ENCODE measurements around the gene DNAH3. TPM values are rescaled to one million over a fixed set of nuclear protein-coding genes. Genes with fewer than 3 reads are reported as not detected.
"Not testable (repeated sequence)": the region's sequence is repeated elsewhere in the genome, so short reads cannot be mapped to it uniquely, and the experiment has no call there.

Gene DNAH3
- polyA plus RNA-seq, 4 donors, result 0.32 to 0.67 (median 0.52) TPM; not detected in 1

DNA sequence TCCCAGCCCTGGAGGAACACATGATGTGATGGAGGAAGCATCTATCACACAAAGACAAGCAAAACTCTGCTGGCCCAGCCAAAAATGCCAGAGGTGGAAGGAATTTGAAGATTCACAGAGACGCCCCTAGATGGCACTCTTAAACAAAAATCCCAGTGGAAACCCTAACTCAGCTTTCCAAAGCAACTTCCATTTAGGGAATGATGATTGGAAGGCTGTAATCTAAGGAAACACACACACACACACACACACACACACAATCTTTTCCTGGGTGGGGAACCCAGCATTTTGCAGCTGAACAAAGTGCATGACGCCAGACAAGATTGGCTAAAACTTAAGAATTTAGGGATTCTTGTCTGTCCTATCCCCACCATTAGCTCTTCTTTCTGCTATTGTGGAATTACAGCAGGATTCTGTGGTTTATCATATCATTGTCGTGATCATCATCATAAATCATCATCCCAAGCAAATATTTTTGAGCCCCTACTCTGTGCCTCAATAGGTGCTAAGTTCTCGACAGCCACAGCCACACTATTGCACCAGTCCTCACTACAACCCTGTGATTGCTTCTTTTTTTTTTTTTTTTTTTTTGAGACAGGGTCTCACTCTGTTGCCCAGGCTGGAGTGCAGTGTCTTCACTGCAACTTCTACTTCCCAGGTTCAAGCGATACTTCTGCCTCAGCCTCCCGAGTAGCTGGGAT, 6.3 kb upstream of the DNAH3 start:
- no peaks in the 10 kb centered on the region for H3K27me3 ChIP-seq (ENCODE audit: control insufficient read depth in 3 of 3, insufficient read depth in 3 of 3, low read length in 3 of 3)
- H3K9me3 ChIP-seq (ENCODE audit: control insufficient read depth in 2 of 2, insufficient read depth in 1 of 2, low read depth in 1 of 2, low read length in 1 of 2), result no peaks in the 10 kb centered on the region
- peaks cover 0 to 9% (median 4%) of the 10 kb centered on the region in 3 donors for H3K4me1 ChIP-seq (ENCODE audit: control insufficient read depth in 3 of 3, insufficient read depth in 2 of 3, low read depth in 1 of 3, low read length in 2 of 3)
- peaks cover 0 to 3% (median 0%) of the 10 kb centered on the region in 3 donors for H3K36me3 ChIP-seq (ENCODE audit: control insufficient read depth in 3 of 3, insufficient read depth in 2 of 3, low read depth in 1 of 3, low read length in 3 of 3)
- WGBS, 3 donors, result 42 to 53% (median 49%) methylated on average over 6 of the region's 6 CpGs
- no peak overlapping the region for H3K27ac ChIP-seq (ENCODE audit: low read depth in 1 of 3, low read length in 2 of 3)
- H3K4me3 ChIP-seq (ENCODE audit: low read depth in 1 of 3, low read length in 3 of 3), result no peak overlapping the region
- peak; percentile 72 to 74 for DNase-seq
- no peak for FAIRE-seq

DNA sequence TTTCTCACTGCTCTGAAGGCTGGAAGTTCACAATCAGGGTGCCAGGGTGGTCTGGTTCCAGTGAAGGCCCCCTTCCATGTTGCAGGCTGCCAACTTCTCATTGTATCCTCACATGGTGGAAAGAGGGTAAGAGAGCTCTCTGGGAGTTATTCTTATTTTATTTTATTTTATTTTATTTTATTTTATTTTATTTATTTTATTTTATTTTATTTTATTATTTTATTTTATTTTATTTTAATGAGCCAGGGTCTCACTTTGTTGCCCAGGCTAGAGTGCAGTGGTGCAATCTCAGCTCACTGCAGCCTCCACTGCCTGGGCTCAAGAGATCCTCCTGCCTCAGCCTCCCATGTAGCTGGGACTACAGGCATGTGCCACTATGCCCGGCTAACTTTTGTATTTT, 5.4 kb upstream of the DNAH3 start:
- not testable (repeated sequence) for DNase-seq; H3K36me3 ChIP-seq (ENCODE audit: control insufficient read depth in 3 of 3, insufficient read depth in 2 of 3, low read depth in 1 of 3, low read length in 3 of 3); H3K27me3 ChIP-seq (ENCODE audit: control insufficient read depth in 3 of 3, insufficient read depth in 3 of 3, low read length in 3 of 3); H3K4me3 ChIP-seq (ENCODE audit: low read depth in 1 of 3, low read length in 3 of 3); H3K27ac ChIP-seq (ENCODE audit: low read depth in 1 of 3, low read length in 2 of 3); H3K4me1 ChIP-seq (ENCODE audit: control insufficient read depth in 3 of 3, insufficient read depth in 2 of 3, low read depth in 1 of 3, low read length in 2 of 3); H3K9me3 ChIP-seq (ENCODE audit: control insufficient read depth in 2 of 2, insufficient read depth in 1 of 2, low read depth in 1 of 2, low read length in 1 of 2); FAIRE-seq
- 67 to 80% (median 70%) methylated on average over 1 of the region's 1 CpG for WGBS, 3 donors

DNA sequence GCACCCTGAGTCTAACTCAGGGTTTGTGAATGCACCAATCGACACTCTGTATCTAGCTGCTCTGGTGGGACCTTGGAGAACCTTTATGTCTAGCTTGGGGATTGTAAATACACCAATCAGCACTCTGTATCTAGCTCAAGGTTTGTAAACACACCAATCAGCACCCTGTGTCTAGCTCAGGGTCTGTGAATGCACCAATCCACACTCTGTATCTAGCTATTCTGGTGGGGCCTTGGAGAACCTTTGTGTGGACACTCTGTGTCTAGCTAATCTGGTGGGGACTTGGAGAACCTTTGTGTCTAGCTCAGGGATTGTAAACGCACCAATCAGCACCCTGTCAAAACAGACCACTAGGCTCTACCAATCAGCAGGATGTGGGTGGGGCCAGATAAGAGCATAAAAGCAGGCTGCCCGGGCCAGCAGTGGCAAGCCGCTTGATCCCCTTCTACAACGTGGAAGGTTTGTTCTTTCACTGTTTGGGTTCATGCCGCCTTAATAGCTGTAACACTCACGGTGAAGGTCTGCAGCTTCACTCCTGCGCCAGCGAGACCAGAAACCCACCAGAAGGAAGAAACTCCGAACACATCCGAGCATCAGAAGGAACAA, 2.6 kb upstream of the DNAH3 start:
- 83 to 89% (median 86%) methylated on average over 11 of the region's 11 CpGs for whole genome bisulfite sequencing, 3 donors
- H3K4me1 ChIP-seq (ENCODE audit: control insufficient read depth in 3 of 3, insufficient read depth in 2 of 3, low read depth in 1 of 3, low read length in 2 of 3); H3K36me3 ChIP-seq (ENCODE audit: control insufficient read depth in 3 of 3, insufficient read depth in 2 of 3, low read depth in 1 of 3, low read length in 3 of 3); H3K4me3 ChIP-seq (ENCODE audit: low read depth in 1 of 3, low read length in 3 of 3); DNase-seq; H3K27ac ChIP-seq (ENCODE audit: low read depth in 1 of 3, low read length in 2 of 3); FAIRE-seq; H3K27me3 ChIP-seq (ENCODE audit: control insufficient read depth in 3 of 3, insufficient read depth in 3 of 3, low read length in 3 of 3); H3K9me3 ChIP-seq (ENCODE audit: control insufficient read depth in 2 of 2, insufficient read depth in 1 of 2, low read depth in 1 of 2, low read length in 1 of 2): not testable (repeated sequence)

DNA sequence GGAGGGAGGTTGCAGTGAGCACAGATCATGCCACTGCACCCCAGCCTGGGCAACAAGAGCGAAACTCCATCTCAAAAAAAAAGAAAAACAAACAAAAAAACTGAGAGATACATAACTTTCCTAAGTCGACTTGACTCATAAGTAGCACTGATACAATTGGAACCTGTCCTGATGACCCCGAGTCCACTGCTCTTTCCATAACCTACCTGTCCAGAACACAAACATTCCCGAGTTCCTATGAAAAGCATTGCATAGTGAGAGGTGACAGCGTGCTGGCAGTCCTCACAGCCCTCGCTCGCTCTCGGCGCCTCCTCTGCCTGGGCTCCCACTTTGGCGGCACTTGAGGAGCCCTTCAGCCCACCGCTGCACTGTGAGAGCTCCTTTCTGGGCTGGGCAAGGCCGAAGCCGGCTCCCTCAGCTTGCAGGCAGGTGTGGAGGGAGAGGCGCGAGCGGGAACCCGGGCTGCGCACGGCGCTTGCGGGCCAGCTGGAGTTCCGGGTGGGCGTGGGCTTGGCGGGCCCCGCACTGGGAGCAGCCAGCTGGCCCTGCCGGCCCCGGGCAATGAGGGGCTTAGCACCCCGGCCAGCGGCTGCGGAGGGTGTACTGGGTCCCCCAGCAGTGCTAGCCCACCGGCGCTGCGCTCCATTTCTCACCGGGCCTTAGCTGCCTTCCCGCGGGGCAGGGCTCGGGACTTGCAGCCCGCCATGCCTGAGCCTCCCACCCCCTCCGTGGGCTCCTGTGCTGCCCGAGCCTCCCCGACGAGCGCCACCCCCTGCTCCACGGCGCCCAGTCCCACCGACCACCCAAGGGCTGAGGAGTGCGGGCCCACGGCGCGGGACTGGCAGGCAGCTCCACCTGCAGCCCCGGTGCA, 1.7 kb upstream of the DNAH3 start:
- not testable (repeated sequence) for DNase-seq; FAIRE-seq; H3K27ac ChIP-seq (ENCODE audit: low read depth in 1 of 3, low read length in 2 of 3); H3K4me1 ChIP-seq (ENCODE audit: control insufficient read depth in 3 of 3, insufficient read depth in 2 of 3, low read depth in 1 of 3, low read length in 2 of 3); H3K36me3 ChIP-seq (ENCODE audit: control insufficient read depth in 3 of 3, insufficient read depth in 2 of 3, low read depth in 1 of 3, low read length in 3 of 3); H3K9me3 ChIP-seq (ENCODE audit: control insufficient read depth in 2 of 2, insufficient read depth in 1 of 2, low read depth in 1 of 2, low read length in 1 of 2); H3K27me3 ChIP-seq (ENCODE audit: control insufficient read depth in 3 of 3, insufficient read depth in 3 of 3, low read length in 3 of 3); H3K4me3 ChIP-seq (ENCODE audit: low read depth in 1 of 3, low read length in 3 of 3)
- WGBS, 3 donors, result 85 to 87% (median 85%) methylated on average over 39 to 51 of the region's 51 CpGs

DNA sequence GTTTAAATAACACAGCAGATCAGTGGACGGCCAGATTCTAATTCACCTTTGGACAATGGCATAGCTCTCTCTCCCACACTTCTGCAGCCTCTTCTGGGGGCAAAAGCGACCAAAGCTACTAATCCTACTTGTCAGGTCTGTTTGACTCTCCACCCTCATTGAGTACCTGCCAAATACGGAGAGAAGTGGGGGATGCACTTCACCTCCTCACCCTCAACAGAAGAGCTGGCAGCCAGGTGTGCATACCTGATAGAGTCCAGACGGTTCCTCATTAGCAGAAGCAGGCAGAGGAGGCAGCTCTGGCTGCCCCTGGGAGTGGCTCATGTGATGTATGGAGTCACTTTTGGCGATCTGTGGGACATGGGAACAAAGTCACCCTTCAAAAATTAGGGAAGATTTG, 4.9 kb downstream of the DNAH3 start:
- H3K27me3 ChIP-seq (ENCODE audit: control insufficient read depth in 3 of 3, insufficient read depth in 3 of 3, low read length in 3 of 3), result peaks cover 0 to 3% (median 2%) of the 10 kb centered on the region in 3 donors
- DNase-seq, result no peak
- 12 to 46% (median 22%) methylated on average over 5 of the region's 5 CpGs for whole genome bisulfite sequencing, 3 donors
- no peak for FAIRE-seq
- no peaks in the 10 kb centered on the region for H3K9me3 ChIP-seq (ENCODE audit: control insufficient read depth in 2 of 2, insufficient read depth in 1 of 2, low read depth in 1 of 2, low read length in 1 of 2)
- H3K4me3 ChIP-seq (ENCODE audit: low read depth in 1 of 3, low read length in 3 of 3), result no peak overlapping the region
- H3K27ac ChIP-seq (ENCODE audit: low read depth in 1 of 3, low read length in 2 of 3), result no peak overlapping the region
- H3K4me1 ChIP-seq (ENCODE audit: control insufficient read depth in 3 of 3, insufficient read depth in 2 of 3, low read depth in 1 of 3, low read length in 2 of 3), result no peaks in the 10 kb centered on the region
- no peaks in the 10 kb centered on the region for H3K36me3 ChIP-seq (ENCODE audit: control insufficient read depth in 3 of 3, insufficient read depth in 2 of 3, low read depth in 1 of 3, low read length in 3 of 3)

DNA sequence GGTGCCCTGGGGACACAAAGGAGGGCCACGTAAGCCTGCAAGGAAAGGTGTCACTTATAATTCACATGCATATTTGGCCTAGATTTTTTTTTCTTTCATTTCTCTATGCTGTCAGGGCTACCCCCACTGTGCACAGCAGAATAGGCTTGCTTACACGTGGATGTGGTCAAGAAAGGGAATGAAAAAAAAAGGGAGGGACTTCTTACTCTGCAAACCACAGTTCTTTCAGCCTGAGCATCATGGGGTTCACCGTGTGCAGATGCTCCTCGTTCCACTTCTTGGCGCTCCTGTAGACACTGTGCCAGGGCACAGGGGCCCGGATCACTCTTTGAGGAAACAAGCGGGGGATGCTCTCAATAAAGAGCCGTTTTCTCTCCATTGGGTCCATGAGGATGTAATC, 16.6 kb downstream of the DNAH3 start:
- no peaks in the 10 kb centered on the region for H3K36me3 ChIP-seq (ENCODE audit: control insufficient read depth in 3 of 3, insufficient read depth in 2 of 3, low read depth in 1 of 3, low read length in 3 of 3)
- 74 to 80% (median 79%) methylated on average over 8 of the region's 8 CpGs for WGBS, 3 donors
- peaks cover 0 to 4% (median 0%) of the 10 kb centered on the region in 3 donors for H3K27me3 ChIP-seq (ENCODE audit: control insufficient read depth in 3 of 3, insufficient read depth in 3 of 3, low read length in 3 of 3)
- H3K9me3 ChIP-seq (ENCODE audit: control insufficient read depth in 2 of 2, insufficient read depth in 1 of 2, low read depth in 1 of 2, low read length in 1 of 2), result no peaks in the 10 kb centered on the region
- no peak overlapping the region for H3K27ac ChIP-seq (ENCODE audit: low read depth in 1 of 3, low read length in 2 of 3)
- FAIRE-seq (no peak), DNase-seq (no peak)
- H3K4me3 ChIP-seq (ENCODE audit: low read depth in 1 of 3, low read length in 3 of 3), result no peak overlapping the region
- H3K4me1 ChIP-seq (ENCODE audit: control insufficient read depth in 3 of 3, insufficient read depth in 2 of 3, low read depth in 1 of 3, low read length in 2 of 3), result no peaks in the 10 kb centered on the region

DNA sequence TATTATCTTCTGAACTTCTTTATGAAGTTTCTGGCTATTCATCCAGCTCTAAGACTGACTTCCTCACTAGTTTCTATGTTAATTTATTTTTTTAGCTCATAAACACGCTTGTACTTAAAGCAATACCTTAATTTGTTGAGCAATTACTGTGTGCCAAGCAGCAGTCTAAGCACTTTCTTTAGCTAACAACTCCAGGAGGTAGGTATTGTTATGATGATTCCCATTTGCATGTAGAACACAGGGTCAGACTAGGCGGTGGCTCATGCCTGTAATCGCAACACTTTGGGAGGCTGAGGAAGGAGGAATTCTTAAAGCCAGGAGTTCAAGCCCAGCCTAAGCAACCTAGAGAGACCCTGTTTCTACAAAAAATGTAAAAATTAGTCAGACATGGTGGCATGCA, 19.8 kb downstream of the DNAH3 start:
- FAIRE-seq (no peak), DNase-seq (no peak)
- no peaks in the 10 kb centered on the region for H3K9me3 ChIP-seq (ENCODE audit: control insufficient read depth in 2 of 2, insufficient read depth in 1 of 2, low read depth in 1 of 2, low read length in 1 of 2)
- H3K36me3 ChIP-seq (ENCODE audit: control insufficient read depth in 3 of 3, insufficient read depth in 2 of 3, low read depth in 1 of 3, low read length in 3 of 3), result no peaks in the 10 kb centered on the region
- H3K4me3 ChIP-seq (ENCODE audit: low read depth in 1 of 3, low read length in 3 of 3), result no peak overlapping the region
- 83 to 87% (median 85%) methylated on average over 3 of the region's 3 CpGs for WGBS, 3 donors
- H3K27me3 ChIP-seq (ENCODE audit: control insufficient read depth in 3 of 3, insufficient read depth in 3 of 3, low read length in 3 of 3), result peaks cover 0 to 4% (median 0%) of the 10 kb centered on the region in 3 donors
- no peaks in the 10 kb centered on the region for H3K4me1 ChIP-seq (ENCODE audit: control insufficient read depth in 3 of 3, insufficient read depth in 2 of 3, low read depth in 1 of 3, low read length in 2 of 3)
- H3K27ac ChIP-seq (ENCODE audit: low read depth in 1 of 3, low read length in 2 of 3), result no peak overlapping the region

DNA sequence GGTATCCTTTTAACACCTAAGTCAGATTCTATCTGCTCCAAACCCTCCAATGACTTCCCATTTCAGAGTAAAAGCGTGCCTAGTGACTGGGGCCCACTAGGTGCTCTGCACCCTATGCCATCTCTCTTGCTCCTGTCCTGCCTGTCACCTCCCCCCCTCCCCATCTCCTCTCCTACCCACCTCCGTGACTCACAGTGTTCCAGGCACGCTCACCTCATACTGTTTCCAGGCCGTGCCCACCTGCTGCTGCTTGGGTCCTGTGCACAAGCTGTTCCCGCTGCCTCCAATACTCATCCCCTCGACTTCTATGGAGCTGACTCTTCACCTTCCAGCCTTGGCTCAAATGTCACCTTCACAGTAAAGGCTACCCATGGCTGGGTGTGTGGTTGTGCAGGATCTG, 21.7 kb downstream of the DNAH3 start:
- Histone ChIP-seq H3K27me3 (ENCODE audit: control insufficient read depth in 3 of 3, insufficient read depth in 3 of 3, low read length in 3 of 3) (peaks cover 0 to 4% (median 0%) of the 10 kb centered on the region in 3 donors), H3K27ac (ENCODE audit: low read depth in 1 of 3, low read length in 2 of 3) (no peak overlapping the region), H3K36me3 (ENCODE audit: control insufficient read depth in 3 of 3, insufficient read depth in 2 of 3, low read depth in 1 of 3, low read length in 3 of 3) (no peaks in the 10 kb centered on the region), H3K4me3 (ENCODE audit: low read depth in 1 of 3, low read length in 3 of 3) (no peak overlapping the region), H3K4me1 (ENCODE audit: control insufficient read depth in 3 of 3, insufficient read depth in 2 of 3, low read depth in 1 of 3, low read length in 2 of 3) (no peaks in the 10 kb centered on the region), H3K9me3 (ENCODE audit: control insufficient read depth in 2 of 2, insufficient read depth in 1 of 2, low read depth in 1 of 2, low read length in 1 of 2) (no peaks in the 10 kb centered on the region)
- WGBS, 3 donors, result 81 to 86% (median 86%) methylated on average over 6 of the region's 6 CpGs
- DNase-seq (no peak), FAIRE-seq (no peak)

Data from small intestine (tissue), 7 donors.